IgD-negative memory B cell (primary cell): ENCODE measurements around the gene PEAR1. TPM values are rescaled to one million over a fixed set of nuclear protein-coding genes. Genes with fewer than 3 reads are reported as not detected.

Experiments used
- H3K27ac Mint-ChIP-seq, 3 donors: one replicate each; pipeline ENCODE4 v1.8.0; 2020 to 2022; ENCODE audit warnings: mild to moderate bottlenecking in 3 of 3, mixed read lengths in 3 of 3, moderate library complexity in 1 of 3
- H3K27me3 Mint-ChIP-seq: one replicate; pipeline ENCODE4 v1.8.0; 2021; ENCODE audit warnings: mixed read lengths
- H3K36me3 Mint-ChIP-seq: one replicate; pipeline ENCODE4 v1.8.0; 2020; ENCODE audit warnings: mild to moderate bottlenecking, mixed read lengths
- H3K4me1 Mint-ChIP-seq, 3 donors: one replicate each; pipeline ENCODE4 v1.8.0; 2020 to 2022; ENCODE audit warnings: mixed read lengths in 3 of 3, mild to moderate bottlenecking in 1 of 3
- H3K4me3 Mint-ChIP-seq, 4 donors: one replicate each; pipeline ENCODE4 v1.8.0; 2020 to 2022; ENCODE audit warnings: mild to moderate bottlenecking in 4 of 4, mixed read lengths in 4 of 4, moderate library complexity in 3 of 4
- H3K9me3 Mint-ChIP-seq, 3 donors: one replicate each; pipeline ENCODE4 v1.8.0; 2020 to 2021; ENCODE audit warnings: mixed read lengths in 3 of 3, mild to moderate bottlenecking in 1 of 3
- polyA plus RNA-seq: library from polyadenylated mRNA; unstranded; fragments of 300-500 nt; fragmentation: Illumina TruSeq; gene quantifications from one replicate; pipeline ENCODE4 v1.2.3, GENCODE V29; 2021

Gene PEAR1
- polyA plus RNA-seq, 1 donor from 2014 or later: not detected

DNA sequence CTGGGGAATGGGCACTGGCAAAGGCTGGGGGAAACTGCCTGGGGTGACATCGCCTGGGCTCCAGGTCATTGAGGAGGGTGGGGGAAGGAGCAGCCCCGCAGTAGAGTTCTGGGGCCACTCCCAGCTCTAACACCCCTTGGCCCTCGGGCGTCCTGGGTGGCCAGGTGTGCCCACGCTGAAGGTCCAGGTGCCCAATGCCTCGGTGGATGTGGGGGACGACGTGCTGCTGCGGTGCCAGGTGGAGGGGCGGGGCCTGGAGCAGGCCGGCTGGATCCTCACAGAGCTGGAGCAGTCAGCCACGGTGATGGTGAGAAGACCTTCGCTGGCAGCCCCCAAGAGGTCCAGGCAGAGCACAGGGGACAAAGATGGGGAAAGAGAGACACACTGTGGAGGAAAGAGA is 25.2 kb upstream of the PEAR1 start:
- Mint-ChIP-seq H3K4me1 (peaks cover 0 to 10% (median 0%) of the 10 kb centered on the region in 3 donors), H3K36me3 (peaks cover 4% of the 10 kb centered on the region), H3K4me3 (no peak overlapping the region), H3K27me3 (peaks cover 22% of the 10 kb centered on the region), H3K27ac (no peak overlapping the region), H3K9me3 (no peaks in the 10 kb centered on the region)

DNA sequence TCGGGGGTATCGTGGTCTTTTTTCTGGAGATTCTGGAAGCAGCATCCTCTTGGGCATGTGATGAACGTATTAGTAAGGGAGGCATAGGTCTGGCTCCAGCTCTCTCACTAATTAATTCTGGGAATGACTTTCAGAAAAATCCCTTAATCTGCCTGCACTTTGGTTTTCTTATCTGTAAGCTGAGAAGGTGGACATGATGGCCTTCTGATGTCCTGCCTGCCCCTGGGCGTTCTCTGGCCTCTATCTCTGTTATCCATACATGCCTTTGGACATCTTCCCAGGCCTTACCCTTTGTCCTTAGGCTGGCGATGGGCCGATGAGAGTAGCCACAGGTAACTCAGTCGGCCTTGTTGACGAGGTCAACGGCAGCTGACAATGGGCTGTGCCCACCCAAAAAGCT is 24.1 kb upstream of the PEAR1 start:
- peaks cover 3% of the 10 kb centered on the region for H3K36me3 Mint-ChIP-seq
- no peak overlapping the region for H3K4me3 Mint-ChIP-seq
- peaks cover 0 to 2% (median 0%) of the 10 kb centered on the region in 3 donors for H3K4me1 Mint-ChIP-seq
- no peak overlapping the region for H3K27ac Mint-ChIP-seq
- peaks cover 13% of the 10 kb centered on the region for H3K27me3 Mint-ChIP-seq
- H3K9me3 Mint-ChIP-seq: no peaks in the 10 kb centered on the region

DNA sequence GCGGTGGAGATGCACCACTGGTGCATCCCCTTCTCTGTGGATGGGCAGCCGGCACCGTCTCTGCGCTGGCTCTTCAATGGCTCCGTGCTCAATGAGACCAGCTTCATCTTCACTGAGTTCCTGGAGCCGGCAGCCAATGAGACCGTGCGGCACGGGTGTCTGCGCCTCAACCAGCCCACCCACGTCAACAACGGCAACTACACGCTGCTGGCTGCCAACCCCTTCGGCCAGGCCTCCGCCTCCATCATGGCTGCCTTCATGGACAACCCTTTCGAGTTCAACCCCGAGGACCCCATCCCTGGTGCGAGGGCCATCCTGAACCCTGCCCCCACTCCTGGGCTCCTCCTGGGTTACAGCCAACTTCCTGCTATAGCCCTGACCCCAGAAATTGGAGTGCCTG is 19.9 kb upstream of the PEAR1 start:
- H3K9me3 Mint-ChIP-seq: no peaks in the 10 kb centered on the region
- H3K4me1 Mint-ChIP-seq: no peaks in the 10 kb centered on the region
- H3K27me3 Mint-ChIP-seq: peaks cover 7% of the 10 kb centered on the region
- H3K4me3 Mint-ChIP-seq: no peak overlapping the region
- H3K27ac Mint-ChIP-seq: no peak overlapping the region
- H3K36me3 Mint-ChIP-seq: no peaks in the 10 kb centered on the region

DNA sequence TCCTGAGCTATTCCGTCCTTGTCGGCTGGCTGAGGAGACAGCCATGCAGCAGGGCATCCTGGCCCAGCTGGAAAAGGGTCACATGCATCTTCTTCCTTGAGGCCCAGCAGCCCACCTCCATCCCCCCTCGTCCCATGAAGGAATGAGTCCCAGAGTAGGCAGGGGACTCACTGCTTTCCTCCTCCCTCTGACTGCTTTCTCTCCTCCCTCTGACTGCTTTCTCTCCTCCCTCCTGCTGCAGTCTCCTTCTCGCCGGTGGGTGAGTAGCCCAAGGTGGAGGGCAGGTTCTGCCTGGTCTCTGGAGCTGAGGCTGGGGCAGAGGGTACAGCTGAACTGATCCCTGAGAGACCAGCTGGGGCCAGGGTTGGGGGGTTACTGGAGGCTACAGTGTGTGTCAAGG is 19.4 kb upstream of the PEAR1 start:
- peaks cover 10% of the 10 kb centered on the region for H3K27me3 Mint-ChIP-seq
- no peaks in the 10 kb centered on the region for H3K4me1 Mint-ChIP-seq
- H3K27ac Mint-ChIP-seq: no peak overlapping the region
- H3K9me3 Mint-ChIP-seq: no peaks in the 10 kb centered on the region
- H3K4me3 Mint-ChIP-seq: peak overlapping the region in 1 of 4 donors; percentile 22
- H3K36me3 Mint-ChIP-seq: no peaks in the 10 kb centered on the region

DNA sequence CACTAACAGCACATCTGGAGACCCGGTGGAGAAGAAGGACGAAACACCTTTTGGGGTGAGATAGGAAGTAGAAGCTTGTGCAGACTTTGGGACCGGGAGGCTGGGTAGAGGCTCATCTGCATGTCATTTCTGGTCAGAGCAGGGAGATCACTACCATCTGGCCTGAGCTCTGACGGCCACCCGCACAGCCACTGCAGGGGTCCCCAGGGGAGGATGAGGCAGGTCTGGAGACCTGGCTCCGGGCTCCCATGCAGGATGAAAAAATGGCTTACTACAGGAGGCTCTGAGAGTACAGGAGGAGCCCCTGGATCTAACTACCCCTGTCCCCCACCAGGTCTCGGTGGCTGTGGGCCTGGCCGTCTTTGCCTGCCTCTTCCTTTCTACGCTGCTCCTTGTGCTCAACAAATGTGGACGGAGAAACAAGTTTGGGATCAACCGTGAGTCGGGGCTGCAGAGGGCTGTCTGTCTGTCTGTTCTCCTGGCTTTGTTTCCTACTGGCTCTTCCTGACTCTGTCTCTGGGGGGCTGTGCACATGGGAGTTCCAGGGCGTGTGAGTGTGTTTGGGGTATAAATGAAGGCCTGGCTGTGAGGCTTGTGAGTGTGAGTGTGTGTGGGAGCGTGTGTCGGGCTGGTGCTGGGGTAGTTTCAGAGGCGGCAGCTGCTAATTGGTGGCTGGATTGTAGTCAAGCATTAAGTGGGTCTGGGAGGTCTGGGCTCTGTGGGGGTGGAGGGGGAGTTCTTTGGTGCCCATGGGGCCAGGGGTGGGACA is 18.8 kb upstream of the PEAR1 start:
- Mint-ChIP-seq H3K4me3 (no peak overlapping the region), H3K27ac (no peak overlapping the region)

DNA sequence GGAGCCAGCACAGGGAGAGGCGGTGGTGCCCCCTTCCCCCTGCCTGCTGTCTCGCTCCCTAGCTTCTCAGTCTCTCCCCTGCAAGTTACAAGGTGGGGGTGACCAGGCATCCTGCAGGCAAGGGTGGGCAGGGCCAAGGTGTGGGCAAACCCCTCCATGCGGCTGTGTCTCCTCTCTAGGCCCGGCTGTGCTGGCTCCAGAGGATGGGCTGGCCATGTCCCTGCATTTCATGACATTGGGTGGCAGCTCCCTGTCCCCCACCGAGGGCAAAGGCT is 18.2 kb upstream of the PEAR1 start:
- Mint-ChIP-seq H3K36me3 (no peaks in the 10 kb centered on the region), H3K27ac (no peak overlapping the region), H3K4me3 (no peak overlapping the region), H3K9me3 (no peaks in the 10 kb centered on the region), H3K4me1 (no peaks in the 10 kb centered on the region), H3K27me3 (peaks cover 14% of the 10 kb centered on the region)

More for the DNA sequence above, 18.8 kb upstream of the PEAR1 start:
- Mint-ChIP-seq H3K27me3 (peaks cover 11% of the 10 kb centered on the region), H3K9me3 (no peaks in the 10 kb centered on the region), H3K4me1 (no peaks in the 10 kb centered on the region), H3K36me3 (no peaks in the 10 kb centered on the region)

DNA sequence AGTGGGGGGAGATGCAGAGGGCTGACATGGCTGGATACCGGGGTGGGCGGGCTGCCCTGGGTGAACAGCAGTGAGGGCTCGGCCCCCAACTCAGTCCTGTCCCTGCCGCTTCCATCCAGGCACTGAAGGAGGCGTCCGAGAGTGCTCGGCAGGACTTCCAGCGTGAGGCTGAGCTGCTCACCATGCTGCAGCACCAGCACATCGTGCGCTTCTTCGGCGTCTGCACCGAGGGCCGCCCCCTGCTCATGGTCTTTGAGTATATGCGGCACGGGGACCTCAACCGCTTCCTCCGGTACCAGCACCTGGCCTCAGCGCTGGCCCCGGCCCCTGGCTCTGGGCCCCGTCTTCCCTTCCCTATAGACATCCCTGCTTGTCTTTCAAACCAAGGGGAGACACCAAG is 17.2 kb upstream of the PEAR1 start:
- no peak overlapping the region for H3K4me3 Mint-ChIP-seq
- no peaks in the 10 kb centered on the region for H3K4me1 Mint-ChIP-seq
- no peaks in the 10 kb centered on the region for H3K9me3 Mint-ChIP-seq
- H3K27ac Mint-ChIP-seq: peak overlapping the region in 1 of 3 donors; percentile 16
- H3K36me3 Mint-ChIP-seq: no peaks in the 10 kb centered on the region
- H3K27me3 Mint-ChIP-seq: peaks cover 18% of the 10 kb centered on the region

DNA sequence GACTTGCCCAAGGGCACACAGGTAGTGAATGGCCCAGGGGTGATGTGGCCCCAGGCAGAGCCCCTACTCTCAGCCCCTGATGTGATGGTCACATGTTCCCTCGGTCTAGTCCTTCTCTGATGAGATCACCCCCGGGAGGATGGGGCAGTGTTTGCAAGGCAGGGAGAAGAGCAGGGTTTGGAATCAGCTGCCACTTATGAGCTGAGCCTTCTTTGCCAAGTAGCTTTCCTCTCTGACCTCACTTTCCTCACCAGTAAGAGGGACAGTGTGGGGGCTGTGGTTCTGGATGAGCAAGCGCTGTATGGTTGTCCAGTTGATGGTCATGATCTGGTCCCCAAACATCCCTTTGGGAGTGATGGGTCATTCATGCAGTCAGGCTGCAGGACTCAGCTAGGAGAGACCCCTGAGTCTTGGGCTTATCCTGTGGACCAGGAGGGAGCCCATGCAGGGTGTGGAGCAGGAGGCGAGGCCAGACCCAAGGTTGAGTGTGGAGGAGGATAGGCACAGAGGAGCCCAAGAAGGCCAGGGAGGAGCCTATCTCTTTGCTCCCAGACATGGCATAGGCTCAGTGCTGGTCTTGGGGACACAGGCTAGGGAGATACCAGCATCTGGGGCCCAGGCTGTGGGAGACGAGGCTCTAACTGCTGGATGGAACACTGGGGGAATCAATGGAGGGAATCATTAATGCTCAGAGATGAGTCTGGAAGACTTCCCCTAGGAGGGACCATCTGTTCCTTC is 15.9 kb upstream of the PEAR1 start:
- Mint-ChIP-seq H3K27ac (no peak overlapping the region), H3K4me3 (no peak overlapping the region), H3K9me3 (no peaks in the 10 kb centered on the region), H3K27me3 (peaks cover 23% of the 10 kb centered on the region), H3K36me3 (peaks cover 1% of the 10 kb centered on the region), H3K4me1 (peaks cover 0 to 3% (median 0%) of the 10 kb centered on the region in 3 donors)

DNA sequence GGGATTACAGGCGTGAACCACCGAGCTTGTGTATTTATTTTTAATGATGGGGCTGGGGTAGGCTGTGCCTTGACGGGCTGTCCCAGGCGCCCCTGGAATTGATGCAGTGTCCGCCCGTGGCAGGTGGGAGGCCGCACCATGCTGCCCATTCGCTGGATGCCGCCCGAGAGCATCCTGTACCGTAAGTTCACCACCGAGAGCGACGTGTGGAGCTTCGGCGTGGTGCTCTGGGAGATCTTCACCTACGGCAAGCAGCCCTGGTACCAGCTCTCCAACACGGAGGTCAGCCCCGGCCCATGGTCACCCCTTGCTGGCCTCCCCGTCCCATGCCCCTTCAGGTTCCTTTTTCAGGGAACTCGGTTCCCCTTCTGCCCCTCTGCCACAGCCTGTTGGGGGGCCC is 13.6 kb upstream of the PEAR1 start:
- peaks cover 33% of the 10 kb centered on the region for H3K27me3 Mint-ChIP-seq
- peaks cover 0 to 3% (median 0%) of the 10 kb centered on the region in 3 donors for H3K4me1 Mint-ChIP-seq
- no peaks in the 10 kb centered on the region for H3K9me3 Mint-ChIP-seq
- H3K4me3 Mint-ChIP-seq: no peak overlapping the region
- peaks cover 1% of the 10 kb centered on the region for H3K36me3 Mint-ChIP-seq
- no peak overlapping the region for H3K27ac Mint-ChIP-seq

DNA sequence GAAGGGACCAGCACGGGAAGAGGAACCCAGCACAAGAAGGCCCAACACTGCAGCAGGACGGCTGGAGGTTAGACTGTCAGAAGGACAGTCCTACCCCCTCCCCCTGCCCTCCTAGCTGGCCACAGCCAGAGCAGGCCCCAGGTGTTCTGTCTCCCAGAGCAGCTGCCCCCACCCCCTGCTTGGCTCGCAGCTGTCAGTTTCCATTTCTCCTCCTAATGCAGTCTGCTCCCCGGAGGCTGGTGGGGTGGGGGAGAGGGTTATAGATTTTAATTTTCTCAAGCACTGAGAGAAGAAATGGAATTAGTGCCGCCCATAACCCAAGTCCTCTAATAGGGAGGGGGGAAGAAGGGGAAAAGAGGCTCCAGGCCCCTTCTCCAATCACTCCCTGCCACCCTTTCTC is 13.0 kb upstream of the PEAR1 start:
- Mint-ChIP-seq H3K27me3 (peaks cover 31% of the 10 kb centered on the region), H3K36me3 (peaks cover 1% of the 10 kb centered on the region), H3K4me3 (no peak overlapping the region), H3K9me3 (no peaks in the 10 kb centered on the region), H3K27ac (no peak overlapping the region), H3K4me1 (peaks cover 0 to 3% (median 0%) of the 10 kb centered on the region in 3 donors)

DNA sequence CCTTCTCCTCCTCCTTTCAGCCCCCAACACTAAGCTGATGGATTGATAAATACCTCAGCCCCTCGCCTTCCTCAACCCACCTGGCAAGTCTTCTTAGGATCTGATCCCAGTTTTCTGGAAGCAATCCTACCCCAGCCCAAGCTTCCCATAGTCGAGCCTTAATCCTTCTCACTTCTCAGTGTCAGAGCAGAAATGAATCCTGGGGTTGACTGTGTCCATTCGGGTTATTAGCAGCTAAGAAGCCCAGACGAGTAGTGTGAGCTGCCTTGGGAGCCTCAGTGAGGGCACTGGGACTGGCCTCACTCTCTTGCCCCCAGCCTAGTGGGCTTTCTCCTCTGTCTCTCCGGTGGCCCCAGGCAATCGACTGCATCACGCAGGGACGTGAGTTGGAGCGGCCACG is 12.4 kb upstream of the PEAR1 start:
- no peak overlapping the region for H3K27ac Mint-ChIP-seq
- H3K36me3 Mint-ChIP-seq: peaks cover 1% of the 10 kb centered on the region
- H3K27me3 Mint-ChIP-seq: peaks cover 35% of the 10 kb centered on the region
- H3K4me3 Mint-ChIP-seq: no peak overlapping the region
- no peaks in the 10 kb centered on the region for H3K9me3 Mint-ChIP-seq
- peaks cover 0 to 3% (median 0%) of the 10 kb centered on the region in 3 donors for H3K4me1 Mint-ChIP-seq

DNA sequence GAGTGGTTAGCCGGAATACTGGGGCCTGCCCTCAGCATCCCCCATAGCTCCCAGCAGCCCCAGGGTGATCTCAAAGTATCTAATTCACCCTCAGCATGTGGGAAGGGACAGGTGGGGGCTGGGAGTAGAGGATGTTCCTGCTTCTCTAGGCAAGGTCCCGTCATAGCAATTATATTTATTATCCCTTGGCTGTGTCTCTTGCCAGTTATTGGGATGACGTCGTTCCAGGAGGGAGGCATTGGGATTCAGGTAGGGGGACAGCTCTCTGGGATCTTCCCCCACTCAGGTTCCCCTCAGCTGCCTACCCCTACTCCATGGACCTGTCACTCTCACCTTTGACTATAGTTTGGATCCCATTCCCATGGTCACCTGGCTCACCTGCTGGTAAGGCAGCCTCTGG is 11.9 kb upstream of the PEAR1 start:
- H3K9me3 Mint-ChIP-seq: no peaks in the 10 kb centered on the region
- H3K27me3 Mint-ChIP-seq: peaks cover 36% of the 10 kb centered on the region
- no peak overlapping the region for H3K4me3 Mint-ChIP-seq
- peaks cover 1% of the 10 kb centered on the region for H3K36me3 Mint-ChIP-seq
- H3K4me1 Mint-ChIP-seq: peaks cover 0 to 3% (median 0%) of the 10 kb centered on the region in 3 donors
- H3K27ac Mint-ChIP-seq: peak overlapping the region in 1 of 3 donors; percentile 33

DNA sequence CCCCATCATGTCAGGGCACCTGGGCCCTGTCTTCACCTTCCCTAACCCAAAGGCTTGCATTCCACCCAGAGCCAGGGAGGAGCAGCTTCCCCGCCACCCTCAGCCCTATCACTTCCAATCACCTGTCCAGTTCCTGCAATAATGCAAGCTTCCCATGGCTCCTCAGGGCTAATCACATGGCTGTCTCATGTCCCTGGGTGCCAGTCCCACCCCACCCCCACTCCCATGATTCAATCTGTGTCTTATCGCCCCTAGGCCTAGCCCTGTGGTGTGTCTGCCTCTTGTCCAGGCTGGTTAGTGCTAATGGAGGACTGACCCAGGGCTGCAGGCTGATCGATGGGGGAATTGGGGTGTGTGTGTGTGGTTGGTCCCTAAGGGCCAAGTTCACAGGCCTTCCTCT is 11.0 kb upstream of the PEAR1 start:
- Mint-ChIP-seq H3K36me3 (peaks cover 1% of the 10 kb centered on the region), H3K27me3 (peaks cover 39% of the 10 kb centered on the region), H3K4me1 (peaks cover 0 to 3% (median 0%) of the 10 kb centered on the region in 3 donors), H3K9me3 (no peaks in the 10 kb centered on the region), H3K27ac (no peak overlapping the region), H3K4me3 (no peak overlapping the region)

DNA sequence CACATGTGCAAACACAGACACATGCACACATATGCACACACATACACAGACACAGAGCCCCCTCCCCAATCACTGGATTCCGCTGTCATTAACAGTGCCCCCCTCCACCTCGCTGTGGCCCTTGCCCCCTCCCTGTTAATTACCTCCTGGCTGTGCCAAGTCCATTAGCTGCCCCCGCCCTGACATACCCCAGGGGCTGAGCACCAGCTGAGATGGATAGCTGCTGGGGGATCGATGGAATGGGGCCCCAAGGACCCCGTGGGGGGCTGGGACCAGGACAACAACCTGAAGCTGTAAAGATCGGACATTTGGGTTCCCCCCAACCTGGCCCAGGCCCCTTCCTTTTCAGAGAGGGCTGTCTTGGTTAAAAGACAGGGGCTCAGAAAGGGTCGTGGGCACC is 9.6 kb upstream of the PEAR1 start:
- peak overlapping the region in 1 of 3 donors; percentile 73 for H3K27ac Mint-ChIP-seq
- H3K9me3 Mint-ChIP-seq: no peaks in the 10 kb centered on the region
- H3K4me3 Mint-ChIP-seq: no peak overlapping the region
- H3K27me3 Mint-ChIP-seq: peaks cover 38% of the 10 kb centered on the region
- peaks cover 1% of the 10 kb centered on the region for H3K36me3 Mint-ChIP-seq
- peaks cover 0 to 3% (median 0%) of the 10 kb centered on the region in 3 donors for H3K4me1 Mint-ChIP-seq

DNA sequence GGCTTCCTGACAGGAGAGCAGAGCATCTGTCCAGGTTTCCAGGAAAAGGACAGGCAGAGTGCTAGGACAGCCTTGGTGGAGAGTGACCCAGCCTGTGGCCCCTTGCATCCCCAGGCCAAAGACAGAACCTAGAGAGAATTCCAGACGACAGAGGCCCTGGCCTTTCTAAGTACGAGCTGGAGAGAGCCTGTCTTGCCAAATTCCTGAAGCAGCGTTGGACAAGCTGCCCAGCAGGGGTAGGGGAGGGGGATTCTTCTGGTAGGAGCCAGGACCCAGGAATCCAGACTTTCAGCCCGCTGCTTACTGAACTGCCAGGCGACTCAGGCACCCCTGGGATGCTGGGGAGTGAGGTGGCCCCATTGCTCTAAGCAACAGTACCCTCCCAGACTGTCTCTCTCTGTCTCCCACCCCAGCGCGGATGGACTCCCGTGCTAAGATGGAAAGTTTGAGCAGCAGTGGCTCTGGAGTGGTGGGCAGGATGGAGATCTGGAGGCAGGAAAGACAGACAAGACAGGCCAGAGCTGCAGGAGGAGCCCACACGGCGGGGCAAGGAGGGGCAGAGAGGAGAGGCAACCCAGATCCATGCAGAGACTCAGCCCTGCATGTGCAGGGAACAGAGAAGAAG is 8.8 kb upstream of the PEAR1 start:
- H3K36me3 Mint-ChIP-seq: peaks cover 1% of the 10 kb centered on the region
- no peak overlapping the region for H3K4me3 Mint-ChIP-seq
- H3K27me3 Mint-ChIP-seq: peaks cover 36% of the 10 kb centered on the region
- no peaks in the 10 kb centered on the region for H3K9me3 Mint-ChIP-seq
- H3K4me1 Mint-ChIP-seq: peaks cover 0 to 3% (median 0%) of the 10 kb centered on the region in 3 donors
- H3K27ac Mint-ChIP-seq: peak overlapping the region in 1 of 3 donors; percentile 73
